ENCODE data around the gene SLC35A5. TPM values are rescaled to one million over a fixed set of nuclear protein-coding genes. Genes with fewer than 3 reads are reported as not detected.

SLC35A5 gene
- total RNA-seq, 1 donor from 2014 or later = 25.8 TPM

- Mint-ChIP-seq H3K4me3 (no peak overlapping the region), H3K36me3 (peaks cover 18% of the 10 kb centered on the region), H3K27ac (no peak overlapping the region), H3K4me1 (no peaks in the 10 kb centered on the region), H3K27me3 (ENCODE audit: low read depth) (no peaks in the 10 kb centered on the region), H3K9me3 (peaks cover 9% of the 10 kb centered on the region)
- DNase-seq (ENCODE audit: low spot score in 2 of 2, unreplicated experiment in 2 of 2) = no peak
- TF ChIP-seq, protein P1, sequence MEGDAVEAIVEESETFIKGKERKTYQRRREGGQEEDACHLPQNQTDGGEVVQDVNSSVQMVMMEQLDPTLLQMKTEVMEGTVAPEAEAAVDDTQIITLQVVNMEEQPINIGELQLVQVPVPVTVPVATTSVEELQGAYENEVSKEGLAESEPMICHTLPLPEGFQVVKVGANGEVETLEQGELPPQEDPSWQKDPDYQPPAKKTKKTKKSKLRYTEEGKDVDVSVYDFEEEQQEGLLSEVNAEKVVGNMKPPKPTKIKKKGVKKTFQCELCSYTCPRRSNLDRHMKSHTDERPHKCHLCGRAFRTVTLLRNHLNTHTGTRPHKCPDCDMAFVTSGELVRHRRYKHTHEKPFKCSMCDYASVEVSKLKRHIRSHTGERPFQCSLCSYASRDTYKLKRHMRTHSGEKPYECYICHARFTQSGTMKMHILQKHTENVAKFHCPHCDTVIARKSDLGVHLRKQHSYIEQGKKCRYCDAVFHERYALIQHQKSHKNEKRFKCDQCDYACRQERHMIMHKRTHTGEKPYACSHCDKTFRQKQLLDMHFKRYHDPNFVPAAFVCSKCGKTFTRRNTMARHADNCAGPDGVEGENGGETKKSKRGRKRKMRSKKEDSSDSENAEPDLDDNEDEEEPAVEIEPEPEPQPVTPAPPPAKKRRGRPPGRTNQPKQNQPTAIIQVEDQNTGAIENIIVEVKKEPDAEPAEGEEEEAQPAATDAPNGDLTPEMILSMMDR (IDR thresholded peaks at IDR 0.05; ENCODE audit: unreplicated experiment) = no peak
Measured at GRCh38 chr3:112594856-112595255, 33.0 kb downstream of the SLC35A5 start.

DNA sequence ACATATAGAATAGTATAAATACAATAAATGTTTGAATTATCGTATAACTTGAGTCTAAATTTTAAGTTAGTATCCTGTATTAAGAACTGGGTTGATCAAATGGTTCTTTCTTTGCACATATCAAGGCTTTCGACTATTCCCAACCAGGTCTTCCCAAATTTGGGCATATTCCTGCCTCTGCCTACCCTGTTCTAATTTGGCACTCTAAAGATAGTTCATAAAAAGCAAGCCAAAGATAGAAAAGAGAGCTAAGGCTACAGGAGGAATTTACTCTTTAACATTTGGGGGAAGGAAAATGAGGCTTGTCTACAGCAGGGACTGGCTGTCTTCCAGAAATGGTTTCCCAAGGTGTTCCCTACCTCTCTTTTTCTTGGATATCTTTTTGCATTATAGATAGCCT lies 36.1 kb downstream of the SLC35A5 start:
- Mint-ChIP-seq H3K27ac (no peak overlapping the region), H3K27me3 (ENCODE audit: low read depth) (no peaks in the 10 kb centered on the region), H3K4me3 (no peak overlapping the region), H3K9me3 (peaks cover 2% of the 10 kb centered on the region), H3K4me1 (no peaks in the 10 kb centered on the region), H3K36me3 (peaks cover 8% of the 10 kb centered on the region)
- no peak for DNase-seq (ENCODE audit: low spot score in 2 of 2, unreplicated experiment in 2 of 2)
- TF ChIP-seq, protein P1 (IDR thresholded peaks at IDR 0.05; ENCODE audit: unreplicated experiment) = no peak

DNA sequence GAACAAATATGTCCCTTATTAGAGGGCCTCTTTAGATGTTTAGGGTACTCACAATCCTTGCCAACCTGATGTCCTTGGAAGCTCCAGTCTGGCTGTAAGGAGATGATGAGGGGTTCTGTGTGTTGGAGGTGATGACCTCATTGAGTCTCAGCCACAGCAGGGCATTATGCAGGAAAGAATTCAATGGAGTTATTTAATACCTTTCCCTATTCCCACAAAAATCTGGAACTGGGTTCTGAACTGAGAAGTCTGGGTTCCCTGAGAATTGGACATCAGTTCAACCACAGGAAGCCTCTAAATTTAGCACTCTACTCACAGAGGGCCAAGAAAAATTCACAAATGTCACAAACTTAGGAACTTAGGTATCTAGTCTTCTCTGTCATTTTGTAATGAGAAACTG lies 36.9 kb downstream of the SLC35A5 start:
- no peaks in the 10 kb centered on the region for H3K27me3 Mint-ChIP-seq (ENCODE audit: low read depth)
- H3K4me3 Mint-ChIP-seq = no peak overlapping the region
- TF ChIP-seq, protein P1 (IDR thresholded peaks at IDR 0.05; ENCODE audit: unreplicated experiment) = no peak
- H3K36me3 Mint-ChIP-seq = peaks cover 8% of the 10 kb centered on the region
- no peaks in the 10 kb centered on the region for H3K4me1 Mint-ChIP-seq
- DNase-seq (ENCODE audit: low spot score in 2 of 2, unreplicated experiment in 2 of 2) = no peak
- no peak overlapping the region for H3K27ac Mint-ChIP-seq
- H3K9me3 Mint-ChIP-seq = no peaks in the 10 kb centered on the region

- H3K27me3 Mint-ChIP-seq (ENCODE audit: low read depth) = no peaks in the 10 kb centered on the region
- H3K27ac Mint-ChIP-seq = no peak overlapping the region
- TF ChIP-seq, protein P1 (IDR thresholded peaks at IDR 0.05; ENCODE audit: unreplicated experiment) = no peak
- no peak overlapping the region for H3K4me3 Mint-ChIP-seq
- no peaks in the 10 kb centered on the region for H3K9me3 Mint-ChIP-seq
- peaks cover 5% of the 10 kb centered on the region for H3K4me1 Mint-ChIP-seq
- H3K36me3 Mint-ChIP-seq = peaks cover 16% of the 10 kb centered on the region
- no peak for DNase-seq (ENCODE audit: low spot score in 2 of 2, unreplicated experiment in 2 of 2)
Measured at GRCh38 chr3:112602217-112602838, 40.5 kb downstream of the SLC35A5 start.

DNA sequence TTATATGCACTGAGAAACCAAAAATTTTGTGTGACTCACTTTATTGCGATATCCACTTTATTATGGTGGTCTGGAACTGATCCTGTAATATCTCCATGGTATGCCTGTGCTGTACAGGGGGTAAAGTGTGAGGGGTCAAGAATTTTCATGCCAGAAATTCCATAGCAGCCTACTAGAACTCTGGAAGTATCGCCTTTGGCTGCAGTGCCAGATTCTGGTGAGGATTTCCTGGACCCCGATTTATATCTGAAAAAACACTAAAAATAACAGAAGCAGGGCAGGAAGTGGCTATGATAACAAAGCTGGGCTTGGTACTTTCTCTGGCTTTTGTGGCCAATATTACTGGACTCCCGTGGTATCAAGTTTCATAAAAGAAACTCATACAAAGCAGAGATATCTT lies 42.7 kb downstream of the SLC35A5 start:
- DNase-seq (ENCODE audit: low spot score in 2 of 2, unreplicated experiment in 2 of 2) = no peak
- peak overlapping the region; percentile 72 for H3K27ac Mint-ChIP-seq
- H3K4me3 Mint-ChIP-seq = no peak overlapping the region
- H3K9me3 Mint-ChIP-seq = no peaks in the 10 kb centered on the region
- H3K27me3 Mint-ChIP-seq (ENCODE audit: low read depth) = no peaks in the 10 kb centered on the region
- H3K4me1 Mint-ChIP-seq = peaks cover 11% of the 10 kb centered on the region
- peaks cover 20% of the 10 kb centered on the region for H3K36me3 Mint-ChIP-seq
- TF ChIP-seq, protein P1 (IDR thresholded peaks at IDR 0.05; ENCODE audit: unreplicated experiment) = no peak

DNA sequence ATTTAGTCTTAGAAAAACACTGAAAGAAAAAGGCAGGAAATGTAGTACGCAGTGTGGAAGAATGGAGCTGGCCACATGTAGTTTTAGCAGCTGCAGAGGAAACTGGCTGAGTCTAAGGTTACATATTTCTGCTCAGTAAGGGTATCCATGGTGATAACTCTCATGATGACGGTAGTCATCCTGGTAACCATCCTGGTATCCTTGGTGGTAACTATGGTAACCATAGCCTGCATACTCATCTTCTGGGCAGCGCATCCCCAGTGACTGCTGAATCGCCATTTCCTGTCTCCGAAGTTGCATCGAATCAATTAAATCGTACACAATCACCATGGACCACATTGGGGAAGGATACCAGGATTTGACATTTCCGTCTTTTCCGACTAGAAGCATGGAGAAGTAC lies 43.4 kb downstream of the SLC35A5 start:
- H3K4me1 Mint-ChIP-seq = peaks cover 11% of the 10 kb centered on the region
- H3K4me3 Mint-ChIP-seq = no peak overlapping the region
- H3K36me3 Mint-ChIP-seq = peaks cover 26% of the 10 kb centered on the region
- no peak overlapping the region for H3K27ac Mint-ChIP-seq
- no peaks in the 10 kb centered on the region for H3K9me3 Mint-ChIP-seq
- TF ChIP-seq, protein P1 (IDR thresholded peaks at IDR 0.05; ENCODE audit: unreplicated experiment) = no peak
- H3K27me3 Mint-ChIP-seq (ENCODE audit: low read depth) = no peaks in the 10 kb centered on the region
- DNase-seq (ENCODE audit: low spot score in 2 of 2, unreplicated experiment in 2 of 2) = no peak
